Muscle of leg (tissue), 11 donors: ENCODE data around the gene ANKRD39. TPM values are rescaled to one million over a fixed set of nuclear protein-coding genes. Genes with fewer than 3 reads are reported as not detected.
A peak's percentile ranks its signal among the peaks of the same experiment; 100 is the strongest.

Experiments
- DNase-seq: peaks from one replicate; pipeline ENCODE4 v3.0.0; 2013
- H3K27ac ChIP-seq: one replicate; pipeline ENCODE4 v1.5.1; 2013; ENCODE audit warnings: mild to moderate bottlenecking, low read length, control low read depth
- H3K27me3 ChIP-seq: one replicate; pipeline ENCODE4 v1.6.1; 2013; ENCODE audit warnings: low read length; ENCODE audit not compliant: control insufficient read depth, insufficient read depth
- H3K36me3 ChIP-seq: one replicate; pipeline ENCODE4 v1.6.1; 2013; ENCODE audit warnings: low read length; ENCODE audit not compliant: control insufficient read depth, insufficient read depth
- H3K4me1 ChIP-seq: one replicate; pipeline ENCODE4 v1.6.1; 2013; ENCODE audit warnings: low read length; ENCODE audit not compliant: control insufficient read depth, insufficient read depth
- H3K4me3 ChIP-seq: one replicate; pipeline ENCODE4 v1.5.1; 2013; ENCODE audit warnings: low read length, control low read depth
- H3K9me3 ChIP-seq: replicated peaks from 2 replicates; pipeline ENCODE4 v1.6.1; 2013; ENCODE audit warnings: low read depth, low read length; ENCODE audit not compliant: control insufficient read depth
- WGBS: methylation state at CpG from one replicate; pipeline ENCODE4 v1.1.5; 2013; ENCODE audit warnings: missing lambda C conversion rate; ENCODE audit not compliant: insufficient coverage; 5-methylcytosine and 5-hydroxymethylcytosine counted together
- polyA plus RNA-seq, 8 donors: library from polyadenylated mRNA; unstranded; fragments of 120-200 nt; gene quantifications; one replicate each; pipeline versions ENCODE4 v1.2.1 to v1.2.3, GENCODE V29; 2013; ENCODE audit warnings: inconsistent platforms in 1 of 8, low replicate concordance in 1 of 8; ENCODE audit not compliant: insufficient read length in 8 of 8, insufficient read depth in 1 of 8
- total RNA-seq: library from RNA; stranded (reverse); fragments of 120-200 nt; gene quantifications from one replicate; pipeline ENCODE4 v1.2.4, GENCODE V29; 2013

ANKRD39 gene
- total and polyA plus RNA-seq, 9 donors = 5.9 to 7.7 (median 7.0) TPM

GRCh38 chr2:96819876-96820511 lies 37.8 kb downstream of the ANKRD39 start:
- H3K4me1 ChIP-seq = peaks cover 42% of the 10 kb centered on the region

GRCh38 chr2:96819128-96819875 lies 38.5 kb downstream of the ANKRD39 start:
- H3K27ac ChIP-seq = no peak overlapping the region
- no peaks in the 10 kb centered on the region for H3K27me3 ChIP-seq
- peaks cover 30% of the 10 kb centered on the region for H3K36me3 ChIP-seq
- 79% methylated on average over 10 of the region's 10 CpGs for WGBS
- peaks cover 42% of the 10 kb centered on the region for H3K4me1 ChIP-seq
- H3K4me3 ChIP-seq = no peak overlapping the region
- H3K9me3 ChIP-seq = no peaks in the 10 kb centered on the region
- DNase-seq = no peak

More at GRCh38 chr2:96819876-96820511, 37.8 kb downstream of the ANKRD39 start:
- 78% methylated on average over 11 of the region's 12 CpGs for WGBS
- Histone ChIP-seq H3K36me3 (peaks cover 37% of the 10 kb centered on the region), H3K27me3 (no peaks in the 10 kb centered on the region), H3K4me3 (no peak overlapping the region), H3K9me3 (no peaks in the 10 kb centered on the region), H3K27ac (no peak overlapping the region)
- no peak for DNase-seq

GRCh38 chr2:96817882-96818281 lies 39.9 kb downstream of the ANKRD39 start:
- Histone ChIP-seq H3K27me3 (no peaks in the 10 kb centered on the region), H3K4me3 (peak overlapping the region; percentile 42), H3K36me3 (peaks cover 22% of the 10 kb centered on the region), H3K27ac (no peak overlapping the region), H3K4me1 (peaks cover 35% of the 10 kb centered on the region), H3K9me3 (no peaks in the 10 kb centered on the region)
- DNase-seq = no peak
- 76% methylated on average over 7 of the region's 8 CpGs for WGBS

GRCh38 chr2:96816836-96817702 lies 40.7 kb downstream of the ANKRD39 start:
- H3K27me3 ChIP-seq = no peaks in the 10 kb centered on the region
- no peak overlapping the region for H3K27ac ChIP-seq
- WGBS = under 1% methylated on average over 76 of the region's 89 CpGs
- peaks cover 22% of the 10 kb centered on the region for H3K36me3 ChIP-seq
- H3K9me3 ChIP-seq = no peaks in the 10 kb centered on the region
- H3K4me3 ChIP-seq = peak overlapping the region; percentile 42
- peaks cover 38% of the 10 kb centered on the region for H3K4me1 ChIP-seq
- DNase-seq = peak; percentile 38

- Histone ChIP-seq H3K4me1 (peaks cover 44% of the 10 kb centered on the region), H3K36me3 (peaks cover 22% of the 10 kb centered on the region), H3K9me3 (no peaks in the 10 kb centered on the region), H3K27me3 (no peaks in the 10 kb centered on the region), H3K4me3 (peak within 1 kb of the TSS; percentile 65), H3K27ac (peak within 1 kb of the TSS; percentile 88)
- peak; percentile 98 for DNase-seq
- under 1% methylated on average over 99 of the region's 103 CpGs for WGBS
These were observed 41.5 kb downstream of the ANKRD39 start, which contains the start of gene CNNM3 for GRCh38 chr2:96816127-96816835. Gene CNNM3 (plus strand): TSS chr2:96816268. CDS start chr2:96816278, 10 bp downstream.

- H3K4me1 ChIP-seq = peaks cover 44% of the 10 kb centered on the region
- under 1% methylated on average over 53 of the region's 60 CpGs for WGBS
- H3K36me3 ChIP-seq = peaks cover 21% of the 10 kb centered on the region
- H3K27me3 ChIP-seq = no peaks in the 10 kb centered on the region
- peak; percentile 49 for DNase-seq
- peak overlapping the region; percentile 65 for H3K4me3 ChIP-seq
- no peaks in the 10 kb centered on the region for H3K9me3 ChIP-seq
- H3K27ac ChIP-seq = peak overlapping the region; percentile 88
These were observed 42.3 kb downstream of the ANKRD39 start for GRCh38 chr2:96815326-96816126.

- Histone ChIP-seq H3K4me3 (no peak overlapping the region), H3K36me3 (peaks cover 16% of the 10 kb centered on the region), H3K27ac (no peak overlapping the region), H3K27me3 (no peaks in the 10 kb centered on the region), H3K4me1 (peaks cover 33% of the 10 kb centered on the region), H3K9me3 (no peaks in the 10 kb centered on the region)
- DNase-seq = no peak
- WGBS = 83% methylated on average over 3 of the region's 4 CpGs
These were observed 44.2 kb downstream of the ANKRD39 start for GRCh38 chr2:96813656-96814055.

- DNase-seq = peak; percentile 97
- no peaks in the 10 kb centered on the region for H3K27me3 ChIP-seq
- WGBS = no CpG with 5 or more reads among the region's 3 CpGs
- H3K4me1 ChIP-seq = peaks cover 18% of the 10 kb centered on the region
- H3K27ac ChIP-seq = peak overlapping the region; percentile 80
- H3K9me3 ChIP-seq = no peaks in the 10 kb centered on the region
- peaks cover 12% of the 10 kb centered on the region for H3K36me3 ChIP-seq
- H3K4me3 ChIP-seq = no peak overlapping the region
These were observed 45.9 kb downstream of the ANKRD39 start for GRCh38 chr2:96811917-96812316.

- whole genome bisulfite sequencing = 100% methylated on average over 3 of the region's 5 CpGs
- peaks cover 12% of the 10 kb centered on the region for H3K36me3 ChIP-seq
- no peak overlapping the region for H3K4me3 ChIP-seq
- peak overlapping the region; percentile 80 for H3K27ac ChIP-seq
- peaks cover 18% of the 10 kb centered on the region for H3K4me1 ChIP-seq
- H3K27me3 ChIP-seq = no peaks in the 10 kb centered on the region
- no peak for DNase-seq
- no peaks in the 10 kb centered on the region for H3K9me3 ChIP-seq
These were observed 47.0 kb downstream of the ANKRD39 start for GRCh38 chr2:96810783-96811192.
